HFF-Myc (cell line): ENCODE data around the gene NTSR1.

Experiments
- DNase-seq: peaks from one replicate; pipeline ENCODE4 v3.0.0-alpha.2; 2011; ENCODE audit warnings: low read depth; ENCODE audit errors: extremely low read depth
- H3K4me3 ChIP-seq: replicated peaks from 2 replicates; pipeline ENCODE4 v1.5.1; 2011; ENCODE audit warnings: low read depth, mild to moderate bottlenecking, control low read depth, low read length
- TF ChIP-seq, protein P1 (sequence below): IDR thresholded peaks from 2 replicates; pipeline ENCODE4 v1.5.1; 2012; ENCODE audit warnings: mild to moderate bottlenecking, low read depth, low read length, control low read depth; ENCODE audit errors: missing control alignments

Gene NTSR1

DNA sequence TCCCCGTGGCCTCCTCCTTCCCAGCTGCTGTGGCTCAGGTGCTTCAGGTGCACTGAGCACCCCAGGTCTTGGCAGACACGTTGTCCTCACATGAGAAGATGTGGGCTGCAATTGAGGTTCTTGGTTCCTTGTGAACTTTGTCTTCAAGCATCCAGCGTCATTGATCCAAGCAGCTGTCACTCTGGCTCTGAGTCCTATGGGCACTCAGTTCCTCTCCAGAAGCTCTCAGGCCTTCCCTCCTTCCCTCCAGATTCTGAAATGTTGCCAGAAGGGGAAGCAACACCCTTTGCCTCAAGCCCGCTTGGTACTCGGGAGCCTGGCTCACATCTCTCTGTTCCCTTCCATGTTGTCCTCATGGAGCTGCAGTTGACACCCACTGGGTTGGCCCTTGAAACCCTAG is 79.2 kb downstream of the NTSR1 start:
- TF ChIP-seq, protein P1, sequence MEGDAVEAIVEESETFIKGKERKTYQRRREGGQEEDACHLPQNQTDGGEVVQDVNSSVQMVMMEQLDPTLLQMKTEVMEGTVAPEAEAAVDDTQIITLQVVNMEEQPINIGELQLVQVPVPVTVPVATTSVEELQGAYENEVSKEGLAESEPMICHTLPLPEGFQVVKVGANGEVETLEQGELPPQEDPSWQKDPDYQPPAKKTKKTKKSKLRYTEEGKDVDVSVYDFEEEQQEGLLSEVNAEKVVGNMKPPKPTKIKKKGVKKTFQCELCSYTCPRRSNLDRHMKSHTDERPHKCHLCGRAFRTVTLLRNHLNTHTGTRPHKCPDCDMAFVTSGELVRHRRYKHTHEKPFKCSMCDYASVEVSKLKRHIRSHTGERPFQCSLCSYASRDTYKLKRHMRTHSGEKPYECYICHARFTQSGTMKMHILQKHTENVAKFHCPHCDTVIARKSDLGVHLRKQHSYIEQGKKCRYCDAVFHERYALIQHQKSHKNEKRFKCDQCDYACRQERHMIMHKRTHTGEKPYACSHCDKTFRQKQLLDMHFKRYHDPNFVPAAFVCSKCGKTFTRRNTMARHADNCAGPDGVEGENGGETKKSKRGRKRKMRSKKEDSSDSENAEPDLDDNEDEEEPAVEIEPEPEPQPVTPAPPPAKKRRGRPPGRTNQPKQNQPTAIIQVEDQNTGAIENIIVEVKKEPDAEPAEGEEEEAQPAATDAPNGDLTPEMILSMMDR: no peak
- H3K4me3 ChIP-seq: no peak overlapping the region

DNA sequence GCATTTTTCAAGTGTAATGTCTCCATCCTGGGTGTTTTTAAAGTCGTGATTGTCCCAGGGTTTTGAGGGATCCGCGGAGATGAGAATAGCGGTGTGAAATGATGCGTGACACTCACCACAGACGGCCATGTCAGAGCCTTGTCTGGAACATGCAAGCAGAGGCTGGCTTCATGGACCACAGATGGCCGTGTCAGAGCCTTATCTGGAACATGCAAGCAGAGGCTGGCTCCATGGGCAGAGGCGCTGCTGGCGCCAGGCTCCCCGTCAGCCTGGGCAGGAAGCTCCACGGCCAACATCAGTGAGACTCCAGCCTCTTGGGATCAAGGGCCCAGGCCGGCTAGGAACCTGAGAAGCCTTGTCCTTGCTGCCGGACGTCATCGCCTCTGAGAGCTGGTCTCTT is 80.0 kb downstream of the NTSR1 start:
- H3K4me3 ChIP-seq: no peak overlapping the region
- TF ChIP-seq, protein P1: no peak
- no peak for DNase-seq

More for the DNA sequence above, 79.2 kb downstream of the NTSR1 start:
- DNase-seq: no peak

DNA sequence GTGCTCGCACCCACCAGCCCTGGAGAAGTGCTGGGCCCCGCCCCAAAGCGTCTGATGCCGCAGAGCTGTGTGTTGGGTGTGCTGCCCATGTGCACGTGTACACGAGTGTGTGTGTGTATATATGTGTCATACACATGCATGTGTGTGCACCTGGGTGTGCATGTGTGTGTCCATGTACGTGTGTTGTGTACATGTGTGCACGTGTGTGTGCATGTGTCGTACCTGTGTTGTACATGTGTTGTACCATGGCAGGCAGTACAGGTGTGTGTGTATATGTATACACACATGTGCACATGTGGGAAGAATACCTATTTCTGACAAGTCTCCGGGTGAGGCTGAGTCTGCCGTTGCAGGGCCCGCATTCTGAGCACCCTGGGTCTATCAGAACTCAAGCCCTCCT is 81.4 kb downstream of the NTSR1 start:
- TF ChIP-seq, protein P1: no peak
- no peak overlapping the region for H3K4me3 ChIP-seq
- DNase-seq: no peak

DNA sequence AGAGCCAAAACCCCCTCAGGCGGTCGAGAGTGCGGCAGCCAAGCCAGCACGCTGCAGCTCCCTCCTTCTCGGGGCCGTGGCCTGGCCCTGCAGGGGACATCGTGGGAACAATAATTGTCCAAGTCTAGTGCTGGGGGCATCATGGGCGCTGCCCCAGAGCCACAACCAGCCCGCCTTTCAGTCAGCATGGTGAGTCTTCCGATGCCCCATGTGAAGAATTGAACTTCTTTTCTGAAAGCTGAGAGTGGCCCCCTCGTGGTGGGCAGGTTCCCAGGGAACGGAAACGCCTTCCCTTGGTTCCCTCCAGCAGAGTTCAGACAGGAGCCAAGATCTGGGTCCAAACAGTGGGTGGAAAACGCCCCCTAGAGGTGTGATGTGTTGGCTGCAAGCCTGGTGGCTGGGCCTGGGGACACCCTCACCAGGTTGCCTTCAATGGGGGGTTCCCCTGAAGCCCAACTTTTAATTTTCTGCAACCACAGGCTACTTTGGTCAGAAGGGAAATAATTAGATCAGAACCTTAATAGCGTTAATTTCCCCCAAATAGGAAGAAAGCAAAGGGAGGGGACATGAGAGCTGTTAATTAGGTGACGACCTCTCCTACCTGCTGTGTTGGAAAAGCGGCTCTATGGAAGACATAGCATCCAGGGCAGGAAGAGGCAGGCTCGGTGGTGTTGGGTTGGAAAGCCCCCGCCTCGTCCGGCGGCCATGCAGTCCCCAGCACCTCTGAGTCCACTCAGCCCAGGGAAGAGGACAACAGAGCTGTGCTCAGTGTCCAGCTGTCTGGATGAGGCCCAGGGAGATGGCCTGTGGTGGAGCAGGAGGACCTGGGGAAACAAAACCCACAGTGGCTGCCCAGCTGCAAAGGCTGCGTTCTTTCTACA is 82.9 kb downstream of the NTSR1 start:
- TF ChIP-seq, protein P1: peak; percentile 100
- peak; percentile 90 for DNase-seq
- no peak overlapping the region for H3K4me3 ChIP-seq

DNA sequence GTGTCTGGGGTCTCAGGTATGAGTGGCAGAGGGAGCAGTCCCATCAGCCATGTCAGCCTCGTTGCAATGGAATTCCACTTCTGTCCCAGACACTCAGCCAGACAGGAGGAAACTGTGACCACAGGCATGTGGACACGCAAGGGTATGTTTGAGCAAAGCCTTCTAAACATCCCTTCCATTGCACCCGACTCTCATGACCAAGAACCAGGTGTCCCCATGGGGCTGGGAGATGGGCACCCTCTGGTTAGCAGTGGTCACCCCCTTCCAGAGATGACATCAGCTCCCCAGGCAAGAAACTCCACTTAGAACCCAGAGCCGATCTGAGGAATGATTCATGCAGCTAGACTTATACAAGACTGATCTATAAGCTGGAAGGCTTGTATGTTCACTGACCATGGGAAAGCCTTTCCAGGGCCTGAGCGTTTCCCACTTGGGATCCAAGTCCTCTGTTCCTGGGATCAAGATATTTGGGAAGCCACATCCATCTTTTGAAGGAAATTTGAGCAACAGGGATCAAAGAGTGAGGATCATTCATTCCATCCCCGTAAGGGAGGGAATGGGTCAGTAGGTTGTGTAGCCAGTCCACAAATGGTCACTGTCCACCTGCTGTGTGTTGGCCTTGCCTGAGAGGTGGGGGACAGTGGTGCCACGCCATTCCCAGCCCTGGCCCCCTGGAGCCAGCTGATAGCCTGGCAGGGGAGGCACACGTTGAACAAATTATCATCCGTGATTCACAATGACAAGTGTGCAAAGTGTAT is 83.7 kb downstream of the NTSR1 start:
- TF ChIP-seq, protein P1: no peak
- DNase-seq: no peak
- H3K4me3 ChIP-seq: no peak overlapping the region

DNA sequence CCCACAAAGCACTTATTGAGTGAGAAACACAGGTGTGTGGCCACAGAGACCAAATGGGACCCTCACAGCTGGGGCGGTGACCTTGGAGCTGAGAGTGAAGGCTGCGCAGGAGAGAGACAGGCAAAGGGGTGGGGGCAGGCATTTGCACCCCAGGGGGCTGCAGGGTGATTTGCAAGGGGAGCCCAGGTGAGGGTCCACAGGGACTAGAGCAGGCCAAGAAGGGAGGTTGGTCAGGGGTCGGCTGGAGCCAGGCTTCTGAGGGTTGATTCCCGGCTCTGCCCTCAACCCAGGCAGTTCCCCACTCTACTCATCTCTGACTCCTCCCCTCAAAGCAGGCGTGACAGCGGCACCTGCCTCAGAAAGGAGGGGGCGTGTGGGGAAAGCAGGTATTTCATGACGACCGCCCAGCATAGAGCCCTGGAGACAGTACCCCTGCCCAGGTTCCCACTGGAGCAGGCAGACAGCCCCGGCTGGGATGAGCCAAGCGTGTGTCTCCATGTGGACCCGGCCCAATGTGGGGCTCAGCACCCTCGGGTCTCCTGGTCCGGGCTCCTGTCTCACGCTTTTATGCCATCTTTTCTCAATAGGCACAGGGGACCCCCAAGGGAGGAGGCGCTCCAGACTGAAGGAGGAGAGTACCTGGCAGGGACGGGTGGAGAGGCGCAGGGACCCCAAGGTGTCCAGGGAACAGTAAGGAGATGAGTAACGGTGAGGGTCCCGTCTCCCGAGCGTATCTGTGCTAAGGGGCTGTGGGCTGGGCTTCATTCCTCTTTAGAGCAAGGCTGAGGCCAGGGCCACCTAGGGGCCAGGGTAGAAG is 84.5 kb downstream of the NTSR1 start:
- TF ChIP-seq, protein P1: no peak
- no peak for DNase-seq
- H3K4me3 ChIP-seq: no peak overlapping the region
